ENCODE measurements around the gene AAMDC. TPM values are rescaled to one million over a fixed set of nuclear protein-coding genes. Genes with fewer than 3 reads are reported as not detected.
"Not testable (repeated sequence)": the region's sequence is repeated elsewhere in the genome, so short reads cannot be mapped to it uniquely, and the experiment has no call there.

Gene AAMDC
- total RNA-seq, 1 donor from 2014 or later, result 20.3 TPM

DNA sequence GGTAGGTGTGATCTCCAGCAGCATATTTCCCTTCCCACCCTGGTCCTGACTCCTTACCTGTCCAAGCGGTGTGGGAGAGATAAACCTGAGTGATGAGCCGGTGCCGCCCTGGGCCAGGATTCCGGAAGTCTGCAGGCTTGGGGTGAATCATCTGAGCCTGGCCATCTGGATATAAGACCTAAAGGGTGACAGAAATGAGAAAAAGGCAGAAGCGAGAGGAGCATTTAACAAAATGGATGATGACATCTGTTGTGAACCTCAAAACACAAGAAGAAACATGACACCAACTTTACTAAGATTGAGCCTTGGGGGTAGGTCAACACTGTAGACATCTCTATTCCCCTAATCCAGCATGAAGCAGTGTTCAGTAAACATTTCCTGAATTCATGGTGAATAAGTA lies 62.8 kb downstream of the AAMDC start:
- no peak for DNase-seq (ENCODE audit: low read depth)

DNA sequence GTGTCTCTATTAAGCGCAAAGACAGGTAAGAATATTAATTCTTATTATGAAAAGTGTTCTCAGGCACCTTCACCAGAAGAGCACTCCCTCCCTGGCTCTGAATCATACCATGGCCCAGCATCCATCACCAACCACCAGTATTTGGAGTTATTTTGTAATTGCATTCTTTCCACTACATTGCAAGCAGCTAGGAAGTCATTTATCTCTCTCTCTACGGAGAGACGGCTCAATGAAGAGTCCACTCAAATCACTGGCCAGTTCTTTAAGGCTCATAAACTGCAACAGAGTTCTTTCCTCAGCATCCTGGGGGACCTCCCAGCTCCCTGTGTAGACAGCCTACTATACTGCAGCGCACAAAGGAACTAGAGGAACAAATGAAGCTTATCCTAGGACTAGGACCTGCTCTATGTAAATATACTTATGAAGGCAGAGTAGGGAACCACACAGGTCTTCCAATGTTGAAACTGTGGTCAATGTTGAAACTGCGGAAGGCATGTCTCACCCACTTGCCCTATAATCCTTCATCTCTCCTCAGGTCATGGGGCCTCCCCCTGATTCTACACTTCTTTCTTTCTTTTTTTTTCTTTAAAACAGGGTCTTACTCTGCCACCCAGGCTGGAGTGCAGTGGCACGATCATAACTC lies 63.4 kb downstream of the AAMDC start:
- DNase-seq (ENCODE audit: low read depth), result peak; percentile 26

DNA sequence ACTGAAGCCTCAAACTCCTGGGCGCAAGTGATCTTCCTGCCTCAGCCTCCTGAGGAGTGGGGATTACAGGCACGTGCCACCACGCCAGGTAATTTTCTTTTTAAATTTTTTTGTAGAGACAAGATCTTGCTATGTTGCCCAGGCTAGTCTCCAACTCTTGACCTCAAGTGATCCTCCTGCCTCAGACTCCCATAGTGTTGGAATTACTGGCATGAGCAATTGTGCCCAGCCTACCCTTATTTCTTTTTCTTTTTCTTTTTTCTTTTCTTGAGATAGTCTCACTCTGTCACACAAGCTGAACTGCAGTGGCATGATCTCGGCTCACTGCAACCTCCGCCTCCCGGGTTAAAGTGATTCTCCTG lies 63.9 kb downstream of the AAMDC start:
- no peak for DNase-seq (ENCODE audit: low read depth)

DNA sequence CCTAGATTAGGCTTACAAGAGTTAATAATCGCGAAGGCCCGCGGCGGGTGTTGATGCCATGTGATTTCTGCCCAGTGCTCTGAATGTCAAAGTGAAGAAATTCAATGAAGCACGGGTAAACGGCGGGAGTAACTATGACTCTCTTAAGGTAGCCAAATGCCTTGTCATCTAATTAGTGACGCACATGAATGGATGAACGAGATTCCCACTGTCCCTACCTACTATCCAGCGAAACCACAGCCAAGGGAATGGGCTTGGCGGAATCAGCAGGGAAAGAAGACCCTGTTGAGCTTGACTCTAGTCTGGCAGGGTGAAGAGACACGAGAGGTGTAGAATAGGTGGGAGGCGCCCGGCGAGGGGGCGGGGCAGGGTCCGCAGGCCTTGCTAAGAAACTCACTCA lies 65.5 kb downstream of the AAMDC start:
- no peak for DNase-seq (ENCODE audit: low read depth)

DNA sequence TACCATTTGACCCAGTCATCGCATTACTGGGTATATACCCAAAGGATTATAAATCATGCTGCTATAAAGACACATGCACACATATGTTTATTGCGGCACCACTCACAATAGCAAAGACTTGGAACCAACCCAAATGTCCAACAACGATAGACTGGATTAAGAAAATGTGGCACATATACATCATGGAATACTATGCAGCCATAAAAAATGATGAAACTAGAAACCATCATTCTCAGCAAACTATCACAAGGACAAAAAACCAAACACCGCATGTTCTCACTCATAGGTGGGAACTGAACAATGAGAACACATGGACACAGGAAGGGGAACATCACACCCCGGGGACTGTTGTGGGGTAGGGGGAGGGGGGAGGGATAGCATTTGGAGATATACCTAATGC lies 68.1 kb downstream of the AAMDC start:
- DNase-seq (ENCODE audit: low read depth), result not testable (repeated sequence)

DNA sequence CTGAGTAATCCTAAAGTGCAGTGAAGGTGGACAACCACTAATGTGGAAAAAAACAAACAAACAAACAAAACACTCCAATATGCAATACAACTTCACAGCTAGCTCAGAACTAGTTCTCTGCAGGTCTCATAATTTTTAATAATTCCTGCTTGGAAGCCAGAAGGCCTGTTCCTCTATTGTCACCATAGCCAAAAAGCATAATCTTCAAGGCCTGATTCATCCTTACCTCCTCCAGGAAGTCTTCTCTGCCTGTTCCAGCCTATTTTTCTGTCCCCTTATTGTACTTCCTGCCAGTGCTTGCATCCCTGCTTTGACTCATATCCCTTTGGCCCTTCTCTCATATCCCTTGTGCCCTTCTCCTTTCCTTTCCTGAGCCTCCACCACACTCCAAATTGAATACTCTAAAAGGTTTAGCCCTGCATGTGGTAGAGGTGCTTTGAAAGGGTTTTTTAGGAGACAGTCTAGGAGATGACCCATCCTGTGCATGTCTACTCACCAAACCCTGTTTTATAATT lies 69.2 kb downstream of the AAMDC start:
- DNase-seq (ENCODE audit: low read depth), result not testable (repeated sequence)

DNA sequence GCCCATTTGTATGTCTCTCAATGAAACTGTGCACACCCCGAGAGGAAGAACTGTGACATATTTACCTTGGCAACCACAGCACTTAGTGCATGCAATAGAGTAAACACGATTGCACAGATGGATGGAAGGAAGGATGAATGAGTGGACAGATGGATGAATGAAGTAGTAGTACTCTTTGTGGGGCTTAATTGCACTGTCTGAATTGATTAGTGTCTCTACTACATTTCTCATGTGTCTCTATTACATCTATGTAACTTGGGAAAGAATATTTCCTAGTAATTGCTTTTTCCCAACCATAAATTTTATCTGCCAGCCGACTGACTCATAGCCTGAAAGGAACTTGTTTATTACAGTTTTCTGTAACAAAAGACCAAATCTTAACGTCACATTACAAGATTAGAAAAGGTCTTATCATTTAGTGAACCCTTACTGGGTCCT lies 69.7 kb downstream of the AAMDC start:
- peak; percentile 3 for DNase-seq (ENCODE audit: low read depth)

DNA sequence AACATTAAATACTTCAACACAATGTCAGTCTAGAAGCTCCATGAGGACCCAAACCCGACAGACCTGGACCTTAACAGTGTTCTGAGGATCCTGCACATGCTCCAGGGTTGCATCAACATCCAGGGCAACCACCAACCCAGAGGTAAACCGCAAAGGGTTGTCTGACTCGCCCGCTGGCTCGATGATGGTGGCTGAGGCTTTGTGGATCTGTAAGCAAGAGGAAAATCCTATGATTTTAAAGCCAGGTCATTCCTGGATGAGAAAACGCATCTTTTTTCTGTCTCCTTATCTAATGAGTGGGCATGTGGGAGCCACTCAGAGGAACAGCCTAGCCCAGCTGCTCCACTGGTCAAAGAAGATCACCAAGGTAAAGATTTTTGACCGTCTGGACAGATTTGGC lies 70.3 kb downstream of the AAMDC start:
- not testable (repeated sequence) for DNase-seq (ENCODE audit: low read depth)

DNA sequence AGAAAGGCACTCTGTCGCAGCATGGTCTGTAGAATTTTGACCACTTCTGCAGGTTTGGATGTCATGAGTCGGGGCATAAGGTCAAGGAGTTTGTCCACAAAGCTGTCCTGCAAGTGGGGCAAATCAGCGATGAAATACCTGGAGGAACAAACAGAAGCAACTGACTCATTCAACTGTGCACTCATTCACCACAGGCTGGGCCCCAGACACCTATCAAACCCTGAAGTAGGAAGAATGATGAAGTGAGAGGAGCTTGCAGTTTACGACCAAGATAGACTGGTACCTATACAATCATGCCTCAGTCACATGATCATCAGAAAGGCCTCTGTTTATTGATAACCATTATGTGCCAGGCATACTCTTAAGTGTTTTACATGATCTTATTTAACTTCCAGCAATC lies 70.8 kb downstream of the AAMDC start:
- not testable (repeated sequence) for DNase-seq (ENCODE audit: low read depth)

DNA sequence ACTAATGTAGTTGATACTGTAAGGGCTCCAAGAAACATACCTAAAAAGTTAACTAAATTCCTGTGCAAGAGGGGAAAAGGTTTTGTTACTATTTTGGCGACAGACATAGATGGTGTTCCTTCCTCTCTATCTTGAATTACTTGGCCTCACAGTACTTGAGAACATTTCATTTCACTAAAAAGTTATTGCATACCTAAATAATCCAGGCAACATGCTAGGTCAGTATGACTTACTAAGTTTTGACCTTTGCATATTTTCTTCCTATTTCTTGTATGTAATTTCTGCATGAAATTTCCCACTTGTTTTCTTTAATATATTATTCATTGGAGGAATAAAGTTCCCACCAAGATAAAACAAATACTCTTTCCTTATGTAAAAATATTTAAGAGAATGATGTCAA lies 74.0 kb downstream of the AAMDC start:
- DNase-seq (ENCODE audit: low read depth), result not testable (repeated sequence)

DNA sequence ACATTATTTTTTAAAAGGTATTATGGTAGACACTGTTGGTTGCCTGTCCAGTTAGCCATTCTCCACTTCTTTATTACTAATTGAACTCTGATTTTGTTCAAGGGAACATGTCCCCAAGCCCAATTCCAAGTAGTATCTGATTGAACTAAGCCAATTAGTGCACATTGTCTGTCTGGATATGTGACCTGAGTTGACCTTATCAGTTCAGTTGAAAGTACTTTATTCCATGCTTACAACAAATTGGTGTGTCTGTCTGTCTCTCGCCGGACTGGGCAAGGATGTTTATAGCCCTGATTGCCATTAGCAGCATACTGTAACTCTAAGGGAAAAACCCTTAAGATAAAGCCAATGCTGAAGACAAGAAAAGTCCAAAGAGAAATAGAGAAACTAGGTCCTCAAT lies 87.9 kb downstream of the AAMDC start:
- DNase-seq (ENCODE audit: low read depth), result no peak

DNA sequence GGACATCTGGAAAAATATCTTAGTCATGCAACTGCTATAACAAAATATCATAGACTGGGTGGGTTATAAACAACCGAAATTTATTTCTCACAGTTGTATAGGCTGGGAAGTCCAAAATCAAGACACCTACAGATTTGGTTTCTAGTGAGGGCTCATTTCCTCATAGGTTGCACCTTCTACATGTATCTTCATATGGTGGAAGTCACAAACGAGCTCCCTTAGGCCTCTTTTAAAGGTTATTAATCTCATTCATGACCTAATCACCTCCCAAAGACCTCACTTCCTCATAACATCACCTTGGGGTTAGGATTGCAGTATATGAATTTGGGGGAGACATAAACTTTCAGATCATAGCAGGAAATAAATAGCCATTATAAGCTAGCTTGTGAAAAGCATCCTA lies 88.3 kb downstream of the AAMDC start:
- DNase-seq (ENCODE audit: low read depth), result no peak

DNA sequence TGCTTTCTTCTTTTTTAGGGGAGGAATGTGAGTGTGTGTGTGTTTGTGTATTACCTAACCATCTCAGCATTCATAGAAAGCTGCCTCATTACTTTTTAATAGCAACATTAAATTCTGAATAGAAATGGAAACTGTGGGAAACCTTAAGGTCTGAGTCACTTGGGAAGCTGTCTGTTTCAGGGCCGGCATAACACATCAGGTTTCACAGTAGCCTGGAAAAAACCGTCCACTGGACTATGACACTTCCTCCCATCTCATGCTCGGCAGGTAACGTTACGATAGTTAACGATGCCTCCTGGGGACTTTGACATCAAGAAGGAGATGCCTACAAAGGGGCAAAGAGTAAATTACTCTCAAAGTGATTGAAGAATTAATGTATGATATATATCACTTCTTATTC lies 89.9 kb downstream of the AAMDC start:
- peak; percentile 58 for DNase-seq (ENCODE audit: low read depth)

DNA sequence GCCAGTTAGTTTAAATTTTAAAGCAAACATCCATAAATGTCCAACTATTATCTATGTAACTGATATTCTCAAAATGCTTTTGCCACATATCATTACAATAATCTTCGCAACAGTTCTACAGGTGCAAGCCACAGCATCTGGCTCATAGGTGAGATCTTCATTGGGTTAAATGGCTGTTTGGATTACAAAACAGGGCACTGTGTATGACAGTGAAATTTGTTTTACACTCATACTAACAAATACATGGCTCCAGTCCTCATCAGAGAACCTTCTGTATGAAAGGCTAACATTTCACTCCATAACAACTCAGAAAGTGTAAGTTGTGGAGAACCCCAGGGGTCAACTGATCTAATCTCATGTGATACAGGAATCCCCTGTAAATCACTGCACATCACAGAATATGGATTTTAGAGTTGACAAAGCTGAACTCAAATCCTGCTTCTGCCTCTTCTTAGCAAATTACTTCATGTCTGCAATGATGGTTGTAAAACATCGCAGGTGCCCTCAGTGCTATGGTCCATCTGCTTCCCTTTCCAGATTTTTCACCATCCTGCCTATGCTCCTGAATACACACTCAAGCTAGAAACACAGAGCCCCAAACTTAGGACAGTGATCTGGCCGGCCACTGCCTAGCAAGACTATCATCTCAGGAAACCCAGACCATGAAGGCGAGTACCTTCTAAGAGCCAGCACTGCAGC lies 92.8 kb downstream of the AAMDC start:
- DNase-seq (ENCODE audit: low read depth), result peak; percentile 1

DNA sequence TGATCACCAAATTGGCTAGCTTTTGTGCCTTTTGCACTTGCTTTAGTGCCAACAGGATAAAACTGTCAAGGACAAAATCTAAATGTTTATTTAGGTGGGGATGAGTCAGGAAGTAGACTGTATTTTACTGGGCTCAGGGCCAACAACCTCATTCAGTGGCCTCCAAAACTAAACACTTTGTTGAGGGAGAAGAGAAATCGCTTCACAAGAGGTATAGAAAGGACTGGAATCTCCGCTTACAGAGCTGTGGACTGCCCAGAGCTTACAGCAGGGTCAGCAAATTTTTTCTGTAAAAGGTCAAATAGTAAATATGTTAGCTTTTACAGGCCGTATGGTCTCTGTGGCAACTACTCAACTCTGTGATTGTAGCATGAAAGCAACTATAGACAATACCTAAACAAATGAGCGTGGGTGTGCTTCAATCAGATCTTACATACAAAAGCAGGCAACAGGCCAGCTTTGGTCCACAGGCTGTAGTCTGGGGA lies 93.4 kb downstream of the AAMDC start:
- peak; percentile 56 for DNase-seq (ENCODE audit: low read depth)

DNA sequence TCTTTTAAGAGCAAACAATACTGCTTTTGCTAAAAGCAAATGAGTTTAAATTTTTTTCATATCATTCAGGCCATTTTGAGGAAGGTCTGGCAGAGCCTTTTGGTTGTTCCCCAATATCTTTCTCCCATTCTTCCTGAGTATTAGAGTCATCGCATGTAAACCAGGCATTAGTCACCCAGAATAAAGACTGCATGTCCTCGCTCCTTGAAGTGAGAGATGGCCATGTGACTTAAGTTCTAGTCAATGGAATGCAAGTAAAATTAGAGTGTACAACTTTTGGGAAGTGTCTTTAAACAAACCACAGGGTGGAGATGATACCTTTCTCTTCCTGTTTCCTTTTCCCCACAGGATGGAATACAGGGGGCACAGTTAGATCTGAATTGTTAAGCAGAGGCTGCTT lies 96.8 kb downstream of the AAMDC start:
- DNase-seq (ENCODE audit: low read depth), result not testable (repeated sequence)

Other genes with a start within 250 kb of the AAMDC start
- gene AQP11, start 231.2 kb upstream of the AAMDC start, total RNA-seq, result 2.9 and 3.7 TPM in 2 replicates
- 123 and 126 TPM in 2 replicates for gene CLNS1A, start 183.3 kb upstream of the AAMDC start, total RNA-seq
- 23.8 and 32.2 TPM in 2 replicates for gene RSF1, start 422 bp upstream of the AAMDC start, total RNA-seq
- 22.1 and 24.7 TPM in 2 replicates for gene INTS4, start 173.5 kb downstream of the AAMDC start, total RNA-seq
- gene KCTD14, start 202.1 kb downstream of the AAMDC start, total RNA-seq, result 0.35 and 1.2 TPM in 2 replicates
- gene THRSP, start 242.7 kb downstream of the AAMDC start, total RNA-seq, result 3.5 and 4.1 TPM in 2 replicates